ENCODE data around the gene RAB11B. TPM values are rescaled to one million over a fixed set of nuclear protein-coding genes. Genes with fewer than 3 reads are reported as not detected.
A peak's percentile ranks its signal among the peaks of the same experiment; 100 is the strongest.
"Not testable (repeated sequence)": the region's sequence is repeated elsewhere in the genome, so short reads cannot be mapped to it uniquely, and the experiment has no call there.

Gene RAB11B
- total and polyA plus RNA-seq, 4 donors = 27.3 to 91.2 (median 45.0) TPM

- peak; percentile 59 for TF ChIP-seq REST (IDR thresholded peaks at IDR 0.05)
- peak; percentile 86 for TF ChIP-seq MAX (IDR thresholded peaks at IDR 0.05)
Observed at GRCh38 chr19:8373867-8374813, 16.0 kb upstream of the RAB11B start (continued).

GRCh38 chr19:8375766-8376165, 14.4 kb upstream of the RAB11B start:
- not testable (repeated sequence) for H3K36me3 ChIP-seq (ENCODE audit: control insufficient read depth in 4 of 4, insufficient read depth in 3 of 4, low read depth in 1 of 4, low read length in 3 of 4); H3K4me3 ChIP-seq (ENCODE audit: low read depth in 1 of 3, low read length in 3 of 3); H3K9me3 ChIP-seq (ENCODE audit: control insufficient read depth in 4 of 4, low read length in 3 of 4); H3K27ac ChIP-seq (ENCODE audit: low read depth in 1 of 2, low read length in 2 of 2); DNase-seq (ENCODE audit: low spot score); H3K27me3 ChIP-seq (ENCODE audit: control insufficient read depth in 4 of 4, insufficient read depth in 4 of 4, low read length in 3 of 4); H3K9ac ChIP-seq (ENCODE audit: low read depth in 1 of 2, low read length in 2 of 2)
- WGBS = 98% methylated on average over 32 of the region's 32 CpGs
- H3K4me1 ChIP-seq (ENCODE audit: control insufficient read depth in 4 of 4, insufficient read depth in 4 of 4, low read length in 3 of 4) = peaks cover 9 to 22% (median 12%) of the 10 kb centered on the region in 4 donors

- H3K9ac ChIP-seq (ENCODE audit: low read depth in 1 of 2, low read length in 2 of 2); H3K4me3 ChIP-seq (ENCODE audit: low read depth in 1 of 3, low read length in 3 of 3); H3K9me3 ChIP-seq (ENCODE audit: control insufficient read depth in 4 of 4, low read length in 3 of 4); H3K36me3 ChIP-seq (ENCODE audit: control insufficient read depth in 4 of 4, insufficient read depth in 3 of 4, low read depth in 1 of 4, low read length in 3 of 4); DNase-seq (ENCODE audit: low spot score); H3K27me3 ChIP-seq (ENCODE audit: control insufficient read depth in 4 of 4, insufficient read depth in 4 of 4, low read length in 3 of 4); H3K27ac ChIP-seq (ENCODE audit: low read depth in 1 of 2, low read length in 2 of 2): not testable (repeated sequence)
- peaks cover 7 to 15% (median 9%) of the 10 kb centered on the region in 4 donors for H3K4me1 ChIP-seq (ENCODE audit: control insufficient read depth in 4 of 4, insufficient read depth in 4 of 4, low read length in 3 of 4)
- 89% methylated on average over 10 of the region's 10 CpGs for WGBS
Observed at GRCh38 chr19:8376373-8376974, 13.7 kb upstream of the RAB11B start.

GRCh38 chr19:8377598-8377997, 12.6 kb upstream of the RAB11B start:
- Histone ChIP-seq H3K27me3 (ENCODE audit: control insufficient read depth in 4 of 4, insufficient read depth in 4 of 4, low read length in 3 of 4) (no peaks in the 10 kb centered on the region), H3K9ac (ENCODE audit: low read depth in 1 of 2, low read length in 2 of 2) (no peak overlapping the region), H3K36me3 (ENCODE audit: control insufficient read depth in 4 of 4, insufficient read depth in 3 of 4, low read depth in 1 of 4, low read length in 3 of 4) (peaks cover 0 to 8% (median 5%) of the 10 kb centered on the region in 4 donors), H3K4me3 (ENCODE audit: low read depth in 1 of 3, low read length in 3 of 3) (no peak overlapping the region), H3K4me1 (ENCODE audit: control insufficient read depth in 4 of 4, insufficient read depth in 4 of 4, low read length in 3 of 4) (peaks cover 7 to 13% (median 8%) of the 10 kb centered on the region in 4 donors), H3K9me3 (ENCODE audit: control insufficient read depth in 4 of 4, low read length in 3 of 4) (no peaks in the 10 kb centered on the region), H3K27ac (ENCODE audit: low read depth in 1 of 2, low read length in 2 of 2) (no peak overlapping the region)
- no peak for DNase-seq (ENCODE audit: low spot score)
- 67% methylated on average over 1 of the region's 1 CpG for WGBS
- TF ChIP-seq FOXA1 (IDR thresholded peaks at IDR 0.05) = no peak
- no peak for TF ChIP-seq ATF3 (IDR thresholded peaks at IDR 0.05)
- TF ChIP-seq RXRA (IDR thresholded peaks at IDR 0.05) = no peak
- TF ChIP-seq RAD21 (IDR thresholded peaks at IDR 0.05) = no peak
- no peak for TF ChIP-seq ZBTB33 (IDR thresholded peaks at IDR 0.05)
- no peak for TF ChIP-seq REST (IDR thresholded peaks at IDR 0.05)
- TF ChIP-seq NR2F2 (IDR thresholded peaks at IDR 0.05) = no peak
- no peak for TF ChIP-seq SP1 (IDR thresholded peaks at IDR 0.05)
- TF ChIP-seq FOXA2 (IDR thresholded peaks at IDR 0.05) = no peak
- no peak for TF ChIP-seq HNF4G (IDR thresholded peaks at IDR 0.05)
